Measurements from ENCODE around the gene ATP10B. TPM values are rescaled to one million over a fixed set of nuclear protein-coding genes. Genes with fewer than 3 reads are reported as not detected.

ATP10B gene
- total and polyA plus RNA-seq, 3 experiments from 2014 or later, result not detected

GRCh38 chr5:160605266-160605665 lies 246.7 kb downstream of the ATP10B start:
- no peak overlapping the region for H3K4me3 ChIP-seq (ENCODE audit: low read length)
- H3K27me3 ChIP-seq (ENCODE audit: insufficient read depth, low read length, poor library complexity, severe bottlenecking), result no peaks in the 10 kb centered on the region
- H3K36me3 ChIP-seq (ENCODE audit: insufficient read depth, low read length), result no peaks in the 10 kb centered on the region
- Mint-ChIP-seq H3K27me3 (peaks cover 0 to 2% of the 10 kb centered on the region in 2 donors), H3K36me3 (no peaks in the 10 kb centered on the region), H3K9me3 (no peaks in the 10 kb centered on the region), H3K27ac (no peak overlapping the region), H3K4me1 (peaks cover 0 to 1% (median 0%) of the 10 kb centered on the region in 3 donors), H3K4me3 (no peak overlapping the region)
- ChIA-PET POLR2A (no interaction called here), CTCF (no interaction called here)
- H3K27ac ChIP-seq (ENCODE audit: low read depth, low read length), result no peak overlapping the region
- no peaks in the 10 kb centered on the region for H3K9me3 ChIP-seq (ENCODE audit: low read length)
- DNase-seq, result no peak
- no peaks in the 10 kb centered on the region for H3K4me1 ChIP-seq (ENCODE audit: insufficient read depth, low read length)

DNA sequence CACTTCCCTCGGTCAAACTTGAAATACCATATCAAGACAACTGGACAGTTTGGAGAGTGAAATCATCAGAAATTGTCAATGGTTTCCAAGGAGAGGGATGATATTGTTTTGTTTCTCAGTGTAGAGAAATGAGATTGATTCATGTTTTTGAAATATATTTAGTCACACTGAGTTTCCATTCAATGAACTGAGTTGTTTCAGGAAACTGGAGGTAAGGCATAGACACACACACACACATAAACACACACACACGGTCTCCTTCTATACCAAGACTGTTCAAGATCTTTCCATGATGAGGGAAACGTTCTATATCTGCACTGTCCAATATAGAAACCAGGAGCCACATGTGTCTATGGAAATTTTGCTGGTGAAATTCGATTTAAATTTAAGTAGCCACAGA lies 247.5 kb downstream of the ATP10B start:
- Histone ChIP-seq H3K4me3 (ENCODE audit: low read length) (no peak overlapping the region), H3K4me1 (ENCODE audit: insufficient read depth, low read length) (no peaks in the 10 kb centered on the region), H3K27me3 (ENCODE audit: insufficient read depth, low read length, poor library complexity, severe bottlenecking) (no peaks in the 10 kb centered on the region), H3K27ac (ENCODE audit: low read depth, low read length) (no peak overlapping the region), H3K9me3 (ENCODE audit: low read length) (no peaks in the 10 kb centered on the region), H3K36me3 (ENCODE audit: insufficient read depth, low read length) (no peaks in the 10 kb centered on the region)
- no peak overlapping the region for H3K4me3 Mint-ChIP-seq
- H3K36me3 Mint-ChIP-seq, result no peaks in the 10 kb centered on the region
- H3K27ac Mint-ChIP-seq, result peak overlapping the region in 1 of 8 donors; percentile 16
- H3K27me3 Mint-ChIP-seq, result peaks cover 0 to 2% of the 10 kb centered on the region in 2 donors
- ChIA-PET CTCF (no interaction called here), POLR2A (no interaction called here)
- no peak for DNase-seq
- no peaks in the 10 kb centered on the region for H3K9me3 Mint-ChIP-seq
- H3K4me1 Mint-ChIP-seq, result peaks cover 0 to 1% (median 0%) of the 10 kb centered on the region in 3 donors

DNA sequence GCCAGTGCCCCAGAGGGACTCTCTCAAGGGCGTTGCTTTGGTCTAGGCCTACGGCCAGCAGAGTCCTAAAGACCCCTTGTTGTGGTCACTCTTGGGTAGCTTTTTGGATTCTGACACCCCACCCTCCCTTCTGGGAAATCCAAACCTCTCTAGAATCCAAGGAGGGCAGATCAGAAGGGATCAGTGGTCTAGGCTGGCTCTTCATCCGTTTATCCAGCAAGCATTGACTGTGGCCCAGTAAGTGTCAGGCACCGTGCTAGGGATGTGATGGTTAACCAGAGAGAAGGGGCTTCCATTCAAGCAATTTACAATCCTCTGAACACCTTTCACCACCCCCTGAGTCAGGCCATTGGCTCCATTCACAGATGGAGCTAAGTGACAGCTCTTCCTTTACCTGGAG lies 249.3 kb downstream of the ATP10B start:
- Mint-ChIP-seq H3K36me3 (no peaks in the 10 kb centered on the region), H3K27ac (no peak overlapping the region), H3K27me3 (peaks cover 0 to 2% of the 10 kb centered on the region in 2 donors), H3K9me3 (no peaks in the 10 kb centered on the region), H3K4me3 (no peak overlapping the region), H3K4me1 (peaks cover 0 to 1% (median 0%) of the 10 kb centered on the region in 3 donors)
- DNase-seq, result no peak
- CTCF ChIA-PET, result no interaction called here
- no peaks in the 10 kb centered on the region for H3K4me1 ChIP-seq (ENCODE audit: insufficient read depth, low read length)
- no peaks in the 10 kb centered on the region for H3K27me3 ChIP-seq (ENCODE audit: insufficient read depth, low read length, poor library complexity, severe bottlenecking)
- no peak overlapping the region for H3K4me3 ChIP-seq (ENCODE audit: low read length)
- POLR2A ChIA-PET, result no interaction called here
- H3K9me3 ChIP-seq (ENCODE audit: low read length), result no peaks in the 10 kb centered on the region
- H3K36me3 ChIP-seq (ENCODE audit: insufficient read depth, low read length), result no peaks in the 10 kb centered on the region
- H3K27ac ChIP-seq (ENCODE audit: low read depth, low read length), result no peak overlapping the region

GRCh38 chr5:160601046-160601445 lies 251.0 kb downstream of the ATP10B start:
- H3K36me3 Mint-ChIP-seq, result no peaks in the 10 kb centered on the region
- Histone ChIP-seq H3K27ac (ENCODE audit: low read depth, low read length) (no peak overlapping the region), H3K4me3 (ENCODE audit: low read length) (no peak overlapping the region), H3K36me3 (ENCODE audit: insufficient read depth, low read length) (no peaks in the 10 kb centered on the region), H3K4me1 (ENCODE audit: insufficient read depth, low read length) (no peaks in the 10 kb centered on the region), H3K9me3 (ENCODE audit: low read length) (no peaks in the 10 kb centered on the region), H3K27me3 (ENCODE audit: insufficient read depth, low read length, poor library complexity, severe bottlenecking) (no peaks in the 10 kb centered on the region)
- ChIA-PET CTCF (interaction anchor here (1.5 kb wide), 1 partner anchor 10 kb away, joined by 5 read pairs; no protein-coding TSS in a partner anchor), POLR2A (no interaction called here)
- no peaks in the 10 kb centered on the region for H3K9me3 Mint-ChIP-seq
- peaks cover 0 to 1% (median 0%) of the 10 kb centered on the region in 3 donors for H3K4me1 Mint-ChIP-seq
- H3K27me3 Mint-ChIP-seq, result no peaks in the 10 kb centered on the region
- no peak overlapping the region for H3K4me3 Mint-ChIP-seq
- DNase-seq, result no peak
- no peak overlapping the region for H3K27ac Mint-ChIP-seq

DNA sequence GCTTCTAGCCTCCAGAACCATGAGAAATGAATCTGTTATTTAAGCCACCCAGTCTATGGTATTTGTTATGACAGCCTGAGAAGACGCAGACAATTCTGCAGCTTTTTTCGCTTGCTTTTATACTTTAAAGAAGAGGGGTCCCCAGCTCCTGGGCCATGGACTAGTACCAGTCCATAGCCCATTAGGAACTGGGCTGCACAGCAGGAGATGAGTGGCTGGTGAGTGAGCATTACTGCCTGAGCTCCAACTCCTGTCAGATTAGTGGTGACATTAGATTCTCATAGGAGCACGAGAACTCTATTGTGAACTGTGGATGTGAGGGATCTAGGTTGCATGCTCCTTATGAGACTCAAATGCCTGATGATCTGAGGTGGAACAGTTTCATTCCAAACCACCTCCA lies 278.7 kb downstream of the ATP10B start:
- ChIA-PET CTCF (no interaction called here), POLR2A (no interaction called here)
- H3K9me3 ChIP-seq (ENCODE audit: low read length), result no peaks in the 10 kb centered on the region
- no peaks in the 10 kb centered on the region for H3K4me1 ChIP-seq (ENCODE audit: insufficient read depth, low read length)
- no peak overlapping the region for H3K4me3 Mint-ChIP-seq
- H3K9me3 Mint-ChIP-seq, result no peaks in the 10 kb centered on the region
- no peak overlapping the region for H3K27ac ChIP-seq (ENCODE audit: low read depth, low read length)
- H3K4me1 Mint-ChIP-seq, result no peaks in the 10 kb centered on the region
- H3K27me3 Mint-ChIP-seq, result peaks cover 3% of the 10 kb centered on the region in 2 donors
- H3K36me3 ChIP-seq (ENCODE audit: insufficient read depth, low read length), result no peaks in the 10 kb centered on the region
- no peak overlapping the region for H3K4me3 ChIP-seq (ENCODE audit: low read length)
- no peaks in the 10 kb centered on the region for H3K27me3 ChIP-seq (ENCODE audit: insufficient read depth, low read length, poor library complexity, severe bottlenecking)
- peak overlapping the region in 1 of 8 donors; percentile 17 for H3K27ac Mint-ChIP-seq
- DNase-seq, result no peak
- peaks cover 0 to 2% (median 0%) of the 10 kb centered on the region in 3 donors for H3K36me3 Mint-ChIP-seq

GRCh38 chr5:160567031-160567705 lies 284.8 kb downstream of the ATP10B start:
- Histone ChIP-seq H3K27me3 (ENCODE audit: insufficient read depth, low read length, poor library complexity, severe bottlenecking) (no peaks in the 10 kb centered on the region), H3K4me1 (ENCODE audit: insufficient read depth, low read length) (no peaks in the 10 kb centered on the region), H3K36me3 (ENCODE audit: insufficient read depth, low read length) (no peaks in the 10 kb centered on the region), H3K4me3 (ENCODE audit: low read length) (no peak overlapping the region), H3K9me3 (ENCODE audit: low read length) (no peaks in the 10 kb centered on the region), H3K27ac (ENCODE audit: low read depth, low read length) (no peak overlapping the region)
- Mint-ChIP-seq H3K36me3 (no peaks in the 10 kb centered on the region), H3K27me3 (no peaks in the 10 kb centered on the region), H3K4me3 (no peak overlapping the region), H3K4me1 (no peaks in the 10 kb centered on the region), H3K9me3 (no peaks in the 10 kb centered on the region), H3K27ac (no peak overlapping the region)
- POLR2A ChIA-PET, result no interaction called here
- DNase-seq, result no peak
- CTCF ChIA-PET, result no interaction called here

DNA sequence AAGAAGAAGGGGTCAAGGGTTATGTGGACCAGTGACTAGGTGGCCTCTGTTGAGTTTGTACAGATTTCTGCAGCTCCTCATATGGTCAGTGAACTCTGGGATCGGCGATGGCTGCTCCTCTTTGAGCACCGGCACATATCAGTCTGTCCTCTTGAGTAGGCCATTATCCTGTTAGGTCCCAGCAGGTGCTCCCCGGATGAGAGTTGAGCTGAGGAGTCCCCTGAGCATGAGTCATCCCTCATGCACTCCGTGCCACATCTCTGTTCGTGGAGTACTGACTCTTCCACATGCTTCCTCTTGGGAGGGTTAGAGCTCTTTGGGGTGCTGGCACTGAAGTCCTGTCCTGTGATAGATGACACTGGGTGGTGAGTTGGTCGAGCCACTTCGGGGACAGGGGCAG lies 286.6 kb downstream of the ATP10B start:
- ChIA-PET CTCF (no interaction called here), POLR2A (no interaction called here)
- Histone ChIP-seq H3K36me3 (ENCODE audit: insufficient read depth, low read length) (no peaks in the 10 kb centered on the region), H3K27ac (ENCODE audit: low read depth, low read length) (no peak overlapping the region), H3K4me3 (ENCODE audit: low read length) (no peak overlapping the region), H3K4me1 (ENCODE audit: insufficient read depth, low read length) (no peaks in the 10 kb centered on the region), H3K9me3 (ENCODE audit: low read length) (no peaks in the 10 kb centered on the region), H3K27me3 (ENCODE audit: insufficient read depth, low read length, poor library complexity, severe bottlenecking) (no peaks in the 10 kb centered on the region)
- Mint-ChIP-seq H3K27me3 (no peaks in the 10 kb centered on the region), H3K4me1 (no peaks in the 10 kb centered on the region), H3K4me3 (no peak overlapping the region), H3K27ac (no peak overlapping the region), H3K36me3 (no peaks in the 10 kb centered on the region), H3K9me3 (no peaks in the 10 kb centered on the region)
- DNase-seq, result no peak

- Mint-ChIP-seq H3K27ac (no peak overlapping the region), H3K4me1 (no peaks in the 10 kb centered on the region), H3K4me3 (no peak overlapping the region), H3K27me3 (peaks cover 0 to 1% of the 10 kb centered on the region in 2 donors), H3K36me3 (no peaks in the 10 kb centered on the region), H3K9me3 (no peaks in the 10 kb centered on the region)
- CTCF ChIA-PET, result no interaction called here
- Histone ChIP-seq H3K9me3 (ENCODE audit: low read length) (no peaks in the 10 kb centered on the region), H3K4me1 (ENCODE audit: insufficient read depth, low read length) (no peaks in the 10 kb centered on the region), H3K4me3 (ENCODE audit: low read length) (no peak overlapping the region), H3K27me3 (ENCODE audit: insufficient read depth, low read length, poor library complexity, severe bottlenecking) (no peaks in the 10 kb centered on the region), H3K36me3 (ENCODE audit: insufficient read depth, low read length) (no peaks in the 10 kb centered on the region), H3K27ac (ENCODE audit: low read depth, low read length) (no peak overlapping the region)
- no peak for DNase-seq
- POLR2A ChIA-PET, result no interaction called here
Observed at GRCh38 chr5:160556846-160557245, 295.2 kb downstream of the ATP10B start.
